HG02798 (cell line): ENCODE data around the gene CAV1.

Experiments
- ATAC-seq: cut with Tn5 transposase; IDR thresholded peaks from one replicate; pipeline ENCODE4 v1.9.1; 2021; ENCODE audit warnings: mild to moderate bottlenecking; ENCODE audit not compliant: unreplicated experiment, poor library complexity

CAV1 gene

GRCh38 chr7:116502201-116503096 lies 22.4 kb upstream of the CAV1 start:
- no peak for ATAC-seq

- ATAC-seq, result no peak
These were observed 21.0 kb upstream of the CAV1 start for GRCh38 chr7:116503835-116504234.

- ATAC-seq, result no peak
These were observed 19.6 kb upstream of the CAV1 start for GRCh38 chr7:116505278-116505677.

- ATAC-seq, result no peak
These were observed 19.0 kb upstream of the CAV1 start for GRCh38 chr7:116505823-116506222.

GRCh38 chr7:116509982-116510579 lies 14.8 kb upstream of the CAV1 start:
- no peak for ATAC-seq

GRCh38 chr7:116510795-116511194 lies 14.0 kb upstream of the CAV1 start:
- no peak for ATAC-seq

- peak; percentile 100 for ATAC-seq
These were observed 13.0 kb upstream of the CAV1 start for GRCh38 chr7:116511552-116512519.

- no peak for ATAC-seq
These were observed 12.2 kb upstream of the CAV1 start for GRCh38 chr7:116512520-116513188.

- ATAC-seq, result no peak
These were observed 9.3 kb upstream of the CAV1 start for GRCh38 chr7:116515584-116515983.

- ATAC-seq, result no peak
These were observed 8.5 kb upstream of the CAV1 start for GRCh38 chr7:116516324-116516723.

GRCh38 chr7:116517626-116518025 lies 7.2 kb upstream of the CAV1 start:
- ATAC-seq, result no peak

- peak; percentile 60 for ATAC-seq
These were observed 5.9 kb upstream of the CAV1 start for GRCh38 chr7:116518961-116519360.

- ATAC-seq, result no peak
These were observed 3.7 kb upstream of the CAV1 start for GRCh38 chr7:116521046-116521664.

- ATAC-seq, result no peak
These were observed 2.6 kb upstream of the CAV1 start for GRCh38 chr7:116522247-116522646.

GRCh38 chr7:116524221-116524608 lies 621 bp upstream of the CAV1 start:
- ATAC-seq, result no peak

GRCh38 chr7:116525298-116525912 lies 569 bp downstream of the CAV1 start:
- peak; percentile 44 for ATAC-seq

- peak; percentile 91 for ATAC-seq
These were observed 1.4 kb downstream of the CAV1 start for GRCh38 chr7:116525913-116526861.

- no peak for ATAC-seq
These were observed 2.1 kb downstream of the CAV1 start for GRCh38 chr7:116526897-116527296.
